Globus pallidus (tissue), 1 donor: ENCODE results near the gene LAMA5.

Source experiments
- DNase-seq: peaks from one replicate; pipeline ENCODE4 v3.0.0-alpha.2; 2015; ENCODE audit warnings: low spot score

LAMA5 gene

DNA sequence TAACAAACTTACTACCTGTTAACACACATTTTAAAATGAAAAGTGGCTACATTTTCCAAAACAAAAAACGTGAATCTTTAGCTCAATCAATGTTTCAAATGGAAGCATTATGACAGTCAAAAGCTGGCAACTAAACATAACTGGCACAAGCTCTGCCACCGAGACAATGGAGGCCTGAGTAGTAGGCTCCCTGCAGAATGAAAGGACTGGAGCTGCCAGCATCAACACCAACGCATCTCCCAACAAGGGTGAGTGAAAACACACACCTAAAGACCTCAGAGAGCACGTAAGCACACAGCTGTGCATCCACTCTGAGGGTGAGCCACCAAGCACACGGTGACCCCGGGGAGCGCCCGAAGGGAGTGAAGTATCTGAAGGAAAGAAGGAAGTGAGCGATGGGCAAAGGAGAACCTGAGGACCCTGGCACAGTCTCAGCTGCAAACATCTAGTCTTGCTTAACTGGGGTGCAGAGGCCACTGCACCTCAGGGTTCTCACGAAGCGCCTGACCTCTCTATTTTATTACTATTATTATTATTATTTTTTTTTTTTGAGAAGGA, 65.9 kb downstream of the LAMA5 start:
- DNase-seq = peak; percentile 50

GRCh38 chr20:62300319-62300718, 66.8 kb downstream of the LAMA5 start:
- DNase-seq = no peak

DNA sequence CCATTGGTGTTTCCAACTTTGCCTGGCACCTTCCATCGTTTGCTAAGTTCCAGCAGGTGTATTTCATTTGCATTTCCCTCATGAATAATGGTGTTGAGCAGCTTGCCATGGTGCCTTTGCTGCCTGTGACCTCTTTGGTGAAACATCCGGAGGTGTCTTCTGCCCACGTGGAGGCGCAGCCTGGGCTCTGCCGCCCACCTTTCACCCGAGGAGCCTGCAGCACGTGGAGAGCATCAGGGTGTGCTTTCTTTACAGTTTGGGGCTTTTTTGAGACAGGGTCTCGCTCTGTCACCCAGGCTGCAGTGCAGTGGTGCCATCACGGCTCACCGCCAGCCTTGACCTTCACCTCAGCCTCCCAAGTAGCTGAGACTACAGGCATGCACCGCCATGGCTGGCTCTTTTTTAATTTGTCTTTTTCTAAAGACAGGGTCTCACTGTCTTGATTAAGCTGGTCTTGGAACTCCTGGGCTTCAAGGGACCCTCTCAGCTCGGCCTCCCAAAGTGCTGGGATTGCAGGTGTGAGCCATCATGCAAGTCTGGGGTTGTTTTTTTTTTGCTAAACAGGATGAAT, 67.4 kb downstream of the LAMA5 start:
- DNase-seq = no peak

GRCh38 chr20:62298577-62299249, 68.4 kb downstream of the LAMA5 start:
- DNase-seq = no peak

- DNase-seq = no peak
Measured at GRCh38 chr20:62297449-62298227, 69.5 kb downstream of the LAMA5 start.

GRCh38 chr20:62296724-62297448, 70.2 kb downstream of the LAMA5 start:
- DNase-seq = no peak

DNA sequence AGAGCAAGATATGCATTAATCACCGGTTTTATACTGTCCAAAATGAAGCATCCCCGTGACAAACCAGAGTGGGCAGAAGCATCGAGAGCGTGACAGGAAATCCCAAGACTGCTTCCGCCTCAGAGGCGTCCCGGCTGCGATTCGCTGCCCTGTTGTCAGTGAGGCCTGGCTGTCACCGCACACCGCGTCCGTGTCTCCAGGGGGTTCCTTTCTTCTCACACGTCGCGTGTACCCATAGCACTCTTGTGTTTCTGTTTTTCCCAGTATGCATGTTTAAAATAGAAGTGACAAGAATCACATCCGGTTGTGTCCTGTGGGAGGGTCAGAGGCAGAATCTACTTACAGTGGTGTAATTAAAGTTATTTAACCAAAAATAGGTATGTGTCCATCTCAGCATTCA, 72.6 kb downstream of the LAMA5 start:
- no peak for DNase-seq

DNA sequence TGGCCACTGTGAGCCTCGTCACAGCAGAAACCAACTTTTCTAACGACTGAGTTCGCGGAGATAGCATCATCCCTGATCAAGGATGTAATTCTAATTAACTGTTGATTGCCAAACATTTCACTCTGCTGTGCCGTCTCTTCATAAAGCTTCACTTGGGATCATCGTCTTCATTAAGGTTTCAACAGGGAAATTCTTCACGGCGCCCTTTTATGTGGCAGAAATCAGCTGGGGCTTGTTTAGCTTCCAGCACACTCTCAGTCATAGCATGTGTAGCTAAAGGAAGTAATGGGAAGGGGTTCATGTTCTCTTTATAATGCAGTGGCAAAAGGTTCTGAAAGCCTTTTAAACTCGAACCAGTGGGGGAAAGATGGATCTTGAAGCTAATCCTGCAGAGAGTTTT, 73.2 kb downstream of the LAMA5 start:
- no peak for DNase-seq

- DNase-seq = no peak
Measured at GRCh38 chr20:62293111-62293784, 73.9 kb downstream of the LAMA5 start.

DNA sequence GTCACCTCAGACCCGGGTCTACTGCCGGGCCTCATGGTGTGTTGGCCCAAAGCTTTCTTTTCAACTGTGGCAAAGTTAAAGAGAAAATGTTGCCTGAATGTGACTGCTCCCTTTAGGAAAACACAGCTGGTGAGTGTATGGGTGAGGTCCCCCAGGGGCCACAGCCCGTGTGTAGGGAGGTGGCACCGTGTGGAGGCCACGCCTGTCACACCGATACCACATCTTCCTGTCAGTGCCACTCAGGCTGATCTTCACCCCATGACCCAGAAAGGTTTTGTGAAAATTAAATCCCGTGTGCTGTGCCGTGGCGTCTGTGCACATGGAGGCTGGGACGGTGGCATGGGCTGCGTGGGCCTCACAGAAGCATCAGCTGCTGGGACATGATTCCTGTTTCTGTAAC, 75.0 kb downstream of the LAMA5 start:
- DNase-seq = no peak

GRCh38 chr20:62291251-62292066, 75.7 kb downstream of the LAMA5 start:
- no peak for DNase-seq

- no peak for DNase-seq
Measured at GRCh38 chr20:62289898-62290297, 77.2 kb downstream of the LAMA5 start.

DNA sequence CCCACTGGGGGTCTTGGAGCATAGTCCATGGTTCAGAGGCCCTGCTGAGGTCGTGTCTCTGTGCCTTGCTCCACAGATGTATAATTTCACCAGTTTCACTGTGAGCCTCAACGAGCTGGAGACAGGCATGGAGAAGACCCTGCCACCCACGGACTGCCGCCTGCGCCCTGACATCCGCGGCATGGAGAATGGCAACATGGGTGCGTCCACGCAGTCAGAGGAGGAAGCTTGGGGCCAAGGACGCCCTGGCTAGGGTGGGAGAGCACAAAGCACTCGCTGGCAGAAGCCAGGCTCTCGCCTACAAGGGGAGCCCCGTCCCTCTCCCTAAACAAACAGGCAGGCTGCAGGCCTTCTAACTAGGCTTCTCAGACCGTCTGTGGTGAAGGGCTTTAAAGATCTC, 78.0 kb downstream of the LAMA5 start:
- no peak for DNase-seq

DNA sequence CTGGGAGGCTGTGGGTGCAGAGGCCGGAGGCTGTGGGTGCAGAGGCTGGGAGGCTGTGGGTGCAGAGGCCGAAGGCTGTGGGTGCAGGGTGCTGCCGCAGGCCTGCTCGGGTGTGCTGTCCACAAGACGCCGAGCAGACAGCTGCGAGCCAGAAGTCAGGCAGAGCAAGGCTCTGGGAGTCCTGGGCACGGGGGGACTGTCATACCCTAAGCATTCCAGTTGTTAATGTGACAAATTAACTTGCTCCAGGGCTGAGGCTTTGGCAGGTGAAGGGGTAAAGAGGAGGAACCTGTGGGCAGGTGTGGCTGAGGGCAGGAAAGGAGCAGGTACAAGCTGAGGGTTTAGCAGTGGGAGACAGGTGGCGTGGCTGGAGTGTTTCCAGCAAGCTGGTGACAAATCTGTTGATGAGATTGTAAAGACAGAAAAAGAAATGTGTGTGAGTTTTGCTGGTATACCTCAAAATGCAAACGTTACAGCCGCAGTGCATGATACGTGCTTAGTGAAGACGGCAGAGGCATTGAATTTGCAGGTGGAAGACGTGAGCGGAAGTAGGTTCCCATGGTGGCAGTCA, 78.5 kb downstream of the LAMA5 start:
- DNase-seq = no peak

- DNase-seq = no peak
Measured at GRCh38 chr20:62287759-62288534, 79.2 kb downstream of the LAMA5 start.

DNA sequence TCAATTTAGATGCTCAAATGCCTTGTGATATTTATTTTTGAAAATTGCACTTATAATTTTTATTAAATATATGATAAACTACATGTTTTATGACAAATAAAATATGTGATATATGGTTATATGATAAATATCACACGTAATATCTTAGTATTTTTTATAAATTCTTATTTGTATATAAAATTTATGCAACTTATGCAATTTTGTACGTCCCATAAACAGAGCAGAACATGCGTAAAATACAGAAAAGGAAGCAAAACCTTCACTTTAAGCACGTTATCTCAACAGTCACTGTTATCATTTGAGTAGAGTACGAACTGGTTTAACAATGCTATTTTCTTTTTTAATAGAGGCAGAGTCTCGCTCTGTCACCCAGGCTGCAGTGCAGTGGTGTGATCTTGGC, 80.0 kb downstream of the LAMA5 start:
- DNase-seq = no peak

GRCh38 chr20:62286493-62287064, 80.5 kb downstream of the LAMA5 start:
- no peak for DNase-seq

DNA sequence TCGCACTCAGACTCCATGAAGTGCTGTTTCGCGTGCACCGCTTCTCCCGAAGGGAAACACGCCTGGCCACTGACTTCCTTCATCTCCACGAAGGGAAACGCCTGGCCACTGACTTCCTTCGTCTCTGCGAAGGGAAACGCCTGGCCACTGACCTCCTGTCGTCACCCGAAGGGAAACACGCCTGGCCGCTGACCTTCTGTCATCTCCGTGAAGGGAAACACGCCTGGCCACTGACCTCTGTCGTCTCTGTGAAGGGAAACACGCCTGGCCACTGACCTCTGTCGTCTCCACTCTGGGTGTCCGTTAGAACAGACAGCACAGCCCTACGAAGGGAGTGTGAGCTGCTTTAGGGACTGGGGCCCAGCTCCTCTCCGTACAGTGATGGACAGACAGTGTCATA, 81.4 kb downstream of the LAMA5 start:
- no peak for DNase-seq

DNA sequence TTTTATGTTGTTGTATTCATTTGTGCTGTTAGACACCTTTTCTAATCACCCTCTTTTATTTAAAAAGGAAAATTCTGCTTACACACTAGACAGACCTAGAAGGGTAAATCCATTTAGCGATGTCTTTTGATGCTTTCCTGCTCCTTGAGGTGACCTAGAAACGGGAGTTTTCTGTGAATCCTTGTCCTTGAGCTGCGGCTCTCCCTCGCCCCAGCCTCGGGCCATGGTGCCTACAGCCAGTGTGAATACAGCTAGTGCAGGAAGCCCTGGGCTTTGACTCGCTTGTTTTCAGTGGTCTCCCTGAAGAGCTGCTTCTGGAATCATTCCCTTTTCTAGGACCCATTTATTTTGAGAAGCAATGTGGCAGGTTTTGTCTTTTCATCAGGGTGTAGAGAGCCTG, 82.0 kb downstream of the LAMA5 start:
- no peak for DNase-seq
